Endothelial cell of umbilical vein (primary cell): Measurements from ENCODE around the gene MFSD2A. TPM values are rescaled to one million over a fixed set of nuclear protein-coding genes. Genes with fewer than 3 reads are reported as not detected.

ENCODE experiments used
- BruUV-seq: library from RNA; stranded (reverse); fragments of 400-500 nt; replicated peaks from 2 replicates; lab custom pipeline; 2021; lab: Mats Ljungman, UMichigan
- CTCF ChIA-PET: fragments of 300-600, 350-600 bp; sonication (Branson Sonifier 250); formaldehyde crosslinking; loops from one replicate; lab custom pipeline; 2021; ENCODE audit warnings: antibody characterized with exemption, inconsistent platforms; lab: Charles Lee
- POLR2A ChIA-PET: fragments of 300-600, 350-600 bp; sonication (Branson Sonifier 250); formaldehyde crosslinking; loops from one replicate; lab custom pipeline; 2021; ENCODE audit warnings: antibody characterized with exemption, inconsistent platforms; lab: Charles Lee
- DNase-seq: peaks from one replicate; pipeline ENCODE4 v3.0.0-alpha.2; 2011; ENCODE audit warnings: low read depth, low spot score
- FAIRE-seq: peaks from 2 replicates; lab custom pipeline; 2011; peaks lifted over from hg19 to GRCh38; lab: Jason Lieb, UNC
- H2AFZ ChIP-seq: 2 replicates; pipeline ENCODE4 v1.6.0; 2012; ENCODE audit warnings: low read depth, low read length, control low read depth, inconsistent platforms
- H3K27ac ChIP-seq: 2 replicates; pipeline ENCODE4 v1.5.1; 2011; ENCODE audit warnings: low read depth, mild to moderate bottlenecking, control low read depth, low read length, moderate library complexity; ENCODE audit not compliant: insufficient read depth
- H3K27me3 ChIP-seq, 2 experiments: 2 replicates each; pipeline versions ENCODE4 v1.6.0 to v1.6.1; 2011; ENCODE audit warnings: low read length in 2 of 2, mixed read lengths in 1 of 2; ENCODE audit not compliant: control insufficient read depth in 2 of 2, insufficient read depth in 2 of 2
- H3K36me3 ChIP-seq, 2 experiments: 2 replicates in 1 of 2; 3 replicates in 1 of 2; pipeline ENCODE4 v1.5.1; 2011; ENCODE audit warnings: low read length in 2 of 2, mild to moderate bottlenecking in 1 of 2, moderate library complexity in 1 of 2; ENCODE audit not compliant: control insufficient read depth in 2 of 2, insufficient read depth in 2 of 2; ENCODE audit errors: extremely low read depth in 1 of 2
- H3K4me1 ChIP-seq: 3 replicates; pipeline ENCODE4 v1.5.1; 2011; ENCODE audit warnings: mild to moderate bottlenecking, low read length; ENCODE audit not compliant: control insufficient read depth, insufficient read depth; ENCODE audit errors: extremely low read depth
- H3K4me2 ChIP-seq: 2 replicates; pipeline ENCODE4 v1.6.1; 2011; ENCODE audit warnings: low read length, control low read depth, mixed read lengths; ENCODE audit not compliant: insufficient read depth
- H3K4me3 ChIP-seq, 3 experiments: fragments of 200-600 bp in 1 of 3; sonication (generic), shearing (Covaris generic) in 1 of 3; replicated peaks in 1 of 3; 2 replicates each; pipeline ENCODE4 v1.5.1; 2011 to 2016; ENCODE audit warnings: control low read depth in 3 of 3, low read length in 3 of 3, mild to moderate bottlenecking in 2 of 3, inconsistent platforms in 1 of 3, low read depth in 1 of 3, moderate library complexity in 1 of 3; ENCODE audit not compliant: insufficient read depth in 1 of 3
- H3K79me2 ChIP-seq: 2 replicates; pipeline ENCODE4 v1.6.0; 2012; ENCODE audit warnings: low read length, inconsistent platforms; ENCODE audit not compliant: control insufficient read depth, insufficient read depth
- H3K9ac ChIP-seq: replicated peaks from 2 replicates; pipeline ENCODE3; 2011; ENCODE audit warnings: low read length, control low read depth; ENCODE audit not compliant: insufficient read depth; ENCODE audit errors: extremely low read depth
- H3K9me1 ChIP-seq: replicated peaks from 3 replicates; pipeline ENCODE4 v1.6.0; 2011; ENCODE audit warnings: mild to moderate bottlenecking, low read length; ENCODE audit not compliant: control insufficient read depth, insufficient read depth; ENCODE audit errors: extremely low read depth
- H3K9me3 ChIP-seq: replicated peaks from 2 replicates; pipeline ENCODE4 v1.5.1; 2012; ENCODE audit warnings: low read length, inconsistent platforms; ENCODE audit not compliant: control insufficient read depth, insufficient read depth
- H4K20me1 ChIP-seq: replicated peaks from 2 replicates; pipeline ENCODE3; 2011; ENCODE audit warnings: mild to moderate bottlenecking, low read length; ENCODE audit not compliant: control insufficient read depth, insufficient read depth; ENCODE audit errors: extremely low read depth
- CTCF ChIP-seq, 2 donors: IDR thresholded peaks; 1 replicate in 1 of 2; 2 replicates in 1 of 2; pipeline ENCODE4 v1.5.1; 2011; ENCODE audit warnings: low read length in 2 of 2, mild to moderate bottlenecking in 2 of 2, moderate library complexity in 2 of 2, control low read depth in 1 of 2, inconsistent platforms in 1 of 2, low read depth in 1 of 2; ENCODE audit not compliant: insufficient read depth in 1 of 2; ENCODE audit errors: extremely low read depth in 1 of 2
- EZH2 ChIP-seq: IDR thresholded peaks from 2 replicates; pipeline ENCODE4 v1.6.1; 2012; ENCODE audit warnings: borderline replicate concordance, low read depth, mild to moderate bottlenecking, moderate library complexity, low read length, inconsistent platforms; ENCODE audit not compliant: severe bottlenecking
- FOS ChIP-seq: IDR thresholded peaks from 2 replicates; pipeline ENCODE4 v1.6.1; 2011; ENCODE audit warnings: mild to moderate bottlenecking, low read length, moderate library complexity, borderline replicate concordance; ENCODE audit not compliant: insufficient read depth
- GATA2 ChIP-seq: IDR thresholded peaks from 2 replicates; pipeline ENCODE4 v1.7.0; 2011; ENCODE audit warnings: low read depth, mild to moderate bottlenecking, moderate library complexity, mixed read lengths, low read length; ENCODE audit not compliant: insufficient read length, insufficient read depth
- JUN ChIP-seq: IDR thresholded peaks from 2 replicates; pipeline ENCODE4 v1.6.1; 2011; ENCODE audit warnings: borderline replicate concordance, low read depth; ENCODE audit not compliant: insufficient read length, insufficient read depth
- MAX ChIP-seq: IDR thresholded peaks from 2 replicates; pipeline ENCODE4 v1.6.1; 2011; ENCODE audit not compliant: insufficient read depth, insufficient read length
- MYC ChIP-seq: IDR thresholded peaks from one replicate; pipeline ENCODE4 v1.6.1; 2011; ENCODE audit warnings: mild to moderate bottlenecking, low read depth, low read length
- POLR2A ChIP-seq: IDR thresholded peaks from 2 replicates; pipeline ENCODE4 v1.6.1; 2012; ENCODE audit warnings: low read depth, mild to moderate bottlenecking, control low read depth, low read length
- POLR2AphosphoS5 ChIP-seq: IDR thresholded peaks from 2 replicates; pipeline ENCODE4 v1.6.1; 2012; ENCODE audit warnings: low read depth, mild to moderate bottlenecking, control low read depth, low read length, moderate library complexity; ENCODE audit not compliant: insufficient read depth
- dilution Hi-C: fragments of 300-500 bp; cut with MboI; formaldehyde crosslinking; loops from one replicate; pipeline ENCODE4 v1.15.0; 2019; ENCODE audit warnings: low sequenced_read_pairs; ENCODE audit not compliant: extremely low pct_ligation_motif_present
- intact Hi-C: fragments of 100-400 bp; cut with micrococcal nuclease; formaldehyde crosslinking; loops from one replicate; pipeline ENCODE4 v1.10.0; 2022
- polyA plus RNA-seq, 4 experiments: library from polyadenylated mRNA; depleted of rRNA in 3 of 4; stranded (reverse) in 3 of 4; unstranded in 1 of 4; fragments of >200 nt; gene quantifications; 2 replicates each; pipeline versions ENCODE4 v1.2.1 to v1.2.3, GENCODE V29; 2011 to 2012; ENCODE audit warnings: missing spikeins in 1 of 4
- total RNA-seq: library from RNA; stranded (reverse); gene quantifications from 2 replicates; pipeline ENCODE4 v1.2.3, GENCODE V29; 2021

Gene MFSD2A
- total and polyA plus RNA-seq, 2 donors (not counting 3 experiments of a cell fraction or from before 2014, with no cell fraction given), result 2.7 to 5.5 TPM

GRCh38 chr1:39922251-39922688 is 32.7 kb upstream of the MFSD2A start:
- H4K20me1 ChIP-seq, result no peaks in the 10 kb centered on the region

More at GRCh38 chr1:39922251-39922688, 32.7 kb upstream of the MFSD2A start:
- Histone ChIP-seq H3K79me2 (no peaks in the 10 kb centered on the region), H3K36me3 (no peaks in the 10 kb centered on the region), H3K27ac (no peak overlapping the region), H3K9me1 (no peaks in the 10 kb centered on the region), H2AFZ (no peak overlapping the region), H3K4me1 (no peaks in the 10 kb centered on the region), H3K4me2 (no peak overlapping the region), H3K9me3 (no peaks in the 10 kb centered on the region), H3K27me3 (peaks cover 0 to 10% of the 10 kb centered on the region in 2 experiments), H3K4me3 (no peak overlapping the region), H3K9ac (no peak overlapping the region)
- TF ChIP-seq POLR2A (no peak), FOS (no peak), MAX (no peak), GATA2 (no peak), POLR2AphosphoS5 (no peak), MYC (no peak), JUN (no peak), CTCF (IDR thresholded peaks at IDR 0.05; ENCODE audit: extremely low read depth in 1 of 2, insufficient read depth in 1 of 2, low read depth in 1 of 2, low read length in 2 of 2) (no peak), EZH2 (no peak)
- DNase-seq (no peak), FAIRE-seq (no peak)
- intact Hi-C loops, result no loop called here
- ChIA-PET CTCF (interaction anchor here (1.9 kb wide), 1 partner anchor 20 kb away, joined by 8 read pairs; the partner anchor contains the start of gene MYCL), POLR2A (no interaction called here)
- BruUV-seq, result no TSS peak
- dilution Hi-C loops, result no loop called here
